IPS-18a (cell line): ENCODE measurements around the gene LFNG.

Experiments used
- H3K27ac ChIP-seq: one replicate; pipeline ENCODE4 v1.5.1; 2013; ENCODE audit warnings: low read length
- H3K27me3 ChIP-seq: one replicate; pipeline ENCODE4 v1.6.1; 2013; ENCODE audit warnings: mild to moderate bottlenecking, low read length; ENCODE audit not compliant: control insufficient read depth, insufficient read depth
- H3K36me3 ChIP-seq: one replicate; pipeline ENCODE4 v1.6.1; 2013; ENCODE audit warnings: low read depth, low read length; ENCODE audit not compliant: control insufficient read depth
- H3K4me1 ChIP-seq: one replicate; pipeline ENCODE4 v1.6.1; 2013; ENCODE audit warnings: low read depth, low read length; ENCODE audit not compliant: control insufficient read depth
- H3K4me3 ChIP-seq: one replicate; pipeline ENCODE4 v1.5.1; 2013; ENCODE audit warnings: low read length
- H3K9ac ChIP-seq: one replicate; pipeline ENCODE4 v1.6.1; 2013; ENCODE audit warnings: mild to moderate bottlenecking, low read length, moderate library complexity
- H3K9me3 ChIP-seq: one replicate; pipeline ENCODE4 v1.6.1; 2013; ENCODE audit warnings: low read depth, low read length; ENCODE audit not compliant: control insufficient read depth

LFNG gene

DNA sequence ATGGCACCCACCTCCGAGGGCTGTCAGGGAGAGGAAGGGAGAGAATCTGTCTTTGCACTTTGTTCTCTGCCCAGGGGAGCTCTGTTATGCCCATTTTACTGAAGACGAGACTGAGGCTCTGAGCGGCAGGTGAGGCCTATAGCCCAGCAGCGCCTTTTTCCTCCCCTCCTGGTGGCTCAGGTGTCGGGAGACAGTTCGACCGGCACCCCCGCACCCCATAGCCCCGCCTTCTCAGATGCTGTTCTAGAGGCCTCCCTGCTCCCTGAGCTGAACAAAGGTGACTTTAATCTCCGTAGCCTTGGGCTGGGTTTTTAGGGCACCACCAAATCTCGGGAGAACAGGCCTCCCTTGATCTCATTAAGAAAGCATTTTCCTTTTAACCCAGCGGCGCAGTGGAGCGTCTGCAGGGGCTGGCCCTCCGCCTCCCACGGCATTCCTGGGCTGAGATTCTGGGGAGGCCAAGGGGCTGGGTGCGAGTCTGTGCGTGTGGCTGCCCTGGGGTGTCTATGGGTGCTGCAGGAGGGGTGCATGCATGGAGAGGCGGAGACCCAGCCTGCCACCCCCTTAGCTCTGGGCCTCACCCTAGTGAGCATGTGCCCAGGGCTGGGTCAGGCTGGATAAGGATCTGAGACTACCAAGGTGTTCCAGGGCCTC is 3.3 kb downstream of the LFNG start:
- Histone ChIP-seq H3K9me3 (no peaks in the 10 kb centered on the region), H3K4me3 (peak overlapping the region; percentile 51), H3K27ac (no peak overlapping the region), H3K27me3 (peaks cover 31% of the 10 kb centered on the region), H3K9ac (peak overlapping the region; percentile 68), H3K36me3 (peaks cover 18% of the 10 kb centered on the region), H3K4me1 (peaks cover 47% of the 10 kb centered on the region)

DNA sequence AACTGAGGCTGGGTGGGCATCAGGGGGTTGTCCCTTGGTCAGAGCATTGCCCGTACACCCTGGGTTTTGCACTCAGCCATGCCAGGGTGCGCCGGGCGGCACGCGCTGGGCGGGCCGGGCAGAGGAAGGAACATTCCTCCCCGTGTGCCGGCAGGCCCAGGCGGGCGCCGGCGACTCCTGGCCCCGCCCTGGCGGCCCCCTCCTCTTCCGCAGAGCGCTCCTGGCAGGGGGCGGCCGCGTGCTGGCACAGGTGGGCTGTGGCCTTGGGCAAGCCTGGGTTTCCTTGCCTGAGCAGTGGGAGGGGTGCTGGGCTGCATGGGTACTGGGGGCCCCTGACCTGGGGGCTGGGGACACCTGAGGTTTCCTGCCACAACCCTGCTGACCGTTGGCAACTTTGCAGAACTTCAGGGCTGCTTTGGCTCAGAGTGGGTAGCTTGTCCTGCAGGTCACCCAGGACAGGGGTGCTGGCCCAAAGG is 3.9 kb downstream of the LFNG start:
- H3K4me3 ChIP-seq: peak overlapping the region; percentile 51
- H3K27me3 ChIP-seq: peaks cover 26% of the 10 kb centered on the region
- H3K9me3 ChIP-seq: no peaks in the 10 kb centered on the region
- H3K36me3 ChIP-seq: peaks cover 18% of the 10 kb centered on the region
- peaks cover 46% of the 10 kb centered on the region for H3K4me1 ChIP-seq
- H3K27ac ChIP-seq: peak overlapping the region; percentile 64
- peak overlapping the region; percentile 68 for H3K9ac ChIP-seq

DNA sequence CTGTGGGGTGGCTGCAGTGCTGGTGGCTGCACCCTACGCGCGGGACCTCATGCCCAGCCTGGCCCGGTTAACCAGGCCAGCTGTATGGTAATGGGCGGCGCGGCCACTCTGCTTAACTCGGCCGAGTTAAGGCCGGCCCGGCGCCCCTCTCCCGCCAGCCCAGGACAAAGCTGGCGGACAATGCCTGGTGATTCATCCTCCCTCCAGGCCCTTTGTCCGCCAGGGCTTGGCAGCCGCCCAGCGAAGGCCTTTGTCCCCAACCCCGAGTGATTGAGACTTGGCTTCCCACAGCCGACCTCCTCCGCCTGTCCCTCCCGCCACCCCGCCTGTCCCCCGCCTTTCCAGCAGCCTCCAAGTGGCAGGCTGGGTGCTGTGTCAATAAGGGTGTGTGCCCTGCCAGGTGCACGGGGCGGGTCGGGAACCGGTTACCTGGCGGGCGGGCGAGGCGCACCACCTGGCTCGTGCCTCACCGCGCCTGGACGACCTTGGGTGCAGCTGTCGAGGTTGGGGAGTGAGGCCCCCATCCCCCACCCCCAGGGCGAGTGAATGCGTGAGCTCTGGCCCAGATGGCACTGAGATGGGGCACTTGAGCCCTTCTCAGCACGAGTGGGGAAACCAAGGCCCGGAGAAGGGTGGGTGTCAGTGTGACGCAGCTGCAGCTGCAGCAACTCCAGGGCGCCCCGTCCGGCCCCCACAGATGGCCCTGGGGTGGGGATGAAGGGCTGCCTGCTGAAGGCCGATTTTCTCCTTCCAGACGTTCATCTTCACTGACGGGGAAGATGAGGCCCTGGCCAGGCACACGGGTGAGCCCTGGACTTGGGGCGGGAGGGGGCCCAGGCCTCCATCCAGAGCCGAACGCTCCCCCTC is 4.6 kb downstream of the LFNG start:
- Histone ChIP-seq H3K27me3 (peaks cover 19% of the 10 kb centered on the region), H3K4me3 (peak overlapping the region; percentile 51), H3K36me3 (peaks cover 18% of the 10 kb centered on the region), H3K4me1 (peaks cover 46% of the 10 kb centered on the region), H3K27ac (peak overlapping the region; percentile 64), H3K9ac (peak overlapping the region; percentile 68), H3K9me3 (no peaks in the 10 kb centered on the region)

DNA sequence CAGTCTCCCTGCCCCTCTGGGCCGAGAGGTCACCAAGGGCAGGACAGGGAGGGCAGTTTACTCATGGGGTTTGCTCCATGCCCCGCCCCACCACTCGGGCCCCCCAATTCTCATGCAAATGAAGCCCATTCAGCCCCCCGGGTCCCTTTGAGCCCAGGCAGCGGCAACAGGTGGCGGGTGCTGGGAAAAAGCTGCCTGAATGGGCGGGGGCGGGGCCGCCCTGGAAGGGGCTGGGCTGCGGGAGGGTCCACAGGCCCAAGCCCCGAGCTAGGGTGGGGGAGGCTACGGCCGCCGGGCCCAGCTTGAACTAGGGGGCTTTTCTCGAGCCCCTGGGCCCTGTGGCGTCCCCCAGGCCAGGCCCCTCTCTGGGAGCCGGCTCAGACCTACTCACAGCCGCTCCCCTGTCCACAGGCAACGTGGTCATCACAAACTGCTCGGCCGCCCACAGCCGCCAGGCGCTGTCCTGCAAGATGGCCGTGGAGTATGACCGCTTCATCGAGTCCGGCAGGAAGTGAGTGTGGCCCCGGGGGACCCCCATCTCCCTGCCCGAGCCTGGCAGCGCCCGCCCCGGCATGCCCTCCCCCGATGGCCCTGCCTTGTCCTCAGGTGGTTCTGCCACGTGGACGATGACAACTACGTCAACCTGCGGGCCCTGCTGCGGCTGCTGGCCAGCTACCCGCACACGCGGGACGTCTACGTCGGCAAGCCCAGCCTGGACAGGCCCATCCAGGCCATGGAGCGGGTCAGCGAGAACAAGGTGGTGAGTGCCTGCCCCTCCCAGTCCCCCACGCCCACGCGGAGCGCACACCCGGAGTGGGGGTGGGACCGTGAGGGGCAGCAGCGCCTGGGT is 5.5 kb downstream of the LFNG start:
- H3K27me3 ChIP-seq: peaks cover 19% of the 10 kb centered on the region
- peaks cover 46% of the 10 kb centered on the region for H3K4me1 ChIP-seq
- H3K27ac ChIP-seq: no peak overlapping the region
- peaks cover 18% of the 10 kb centered on the region for H3K36me3 ChIP-seq
- peak overlapping the region; percentile 2 for H3K9ac ChIP-seq
- H3K9me3 ChIP-seq: no peaks in the 10 kb centered on the region
- peak overlapping the region; percentile 51 for H3K4me3 ChIP-seq

DNA sequence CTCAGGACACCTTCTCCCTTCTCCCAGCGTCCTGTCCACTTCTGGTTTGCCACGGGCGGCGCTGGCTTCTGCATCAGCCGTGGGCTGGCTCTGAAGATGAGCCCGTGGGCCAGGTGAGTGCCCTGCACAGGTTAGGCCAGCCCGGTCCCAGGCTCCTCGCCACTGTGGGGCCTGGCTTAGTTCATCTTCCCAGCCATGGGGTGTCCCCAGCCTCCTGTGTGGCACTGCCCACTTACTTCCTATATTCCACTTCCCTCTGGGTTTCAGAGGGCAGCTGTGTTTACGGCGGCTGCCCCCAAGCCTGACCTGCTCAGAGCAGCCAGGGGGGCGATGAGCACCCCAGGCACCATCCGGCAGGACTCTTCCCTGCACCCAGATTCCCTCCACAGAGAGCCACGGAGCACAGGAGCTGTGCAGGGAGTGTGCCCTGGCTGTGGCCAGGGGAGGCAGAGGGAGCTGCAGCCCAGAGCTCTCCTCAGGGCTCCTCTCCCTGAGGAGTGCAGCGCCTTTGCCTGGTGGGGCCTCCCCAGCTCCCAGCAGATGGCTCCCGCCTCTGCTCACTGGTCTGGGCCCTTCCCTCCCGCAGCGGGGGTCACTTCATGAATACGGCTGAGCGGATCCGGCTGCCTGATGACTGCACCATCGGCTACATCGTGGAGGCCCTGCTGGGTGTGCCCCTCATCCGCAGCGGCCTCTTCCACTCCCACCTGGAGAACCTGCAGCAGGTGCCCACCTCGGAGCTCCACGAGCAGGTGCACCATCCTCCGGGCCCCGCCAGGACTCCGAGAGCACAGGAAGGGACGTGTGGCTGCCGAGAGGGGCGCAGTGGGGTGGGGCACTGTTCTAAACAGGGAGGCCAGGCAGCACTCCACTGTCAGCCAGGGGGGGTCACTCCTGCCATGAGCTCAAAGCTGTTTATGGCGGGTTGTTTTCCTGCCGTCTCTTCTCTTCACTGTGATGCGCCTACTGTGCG is 6.4 kb downstream of the LFNG start:
- Histone ChIP-seq H3K4me3 (no peak overlapping the region), H3K9me3 (no peaks in the 10 kb centered on the region), H3K4me1 (peaks cover 46% of the 10 kb centered on the region), H3K9ac (no peak overlapping the region), H3K27ac (no peak overlapping the region), H3K27me3 (peaks cover 10% of the 10 kb centered on the region), H3K36me3 (peaks cover 18% of the 10 kb centered on the region)

DNA sequence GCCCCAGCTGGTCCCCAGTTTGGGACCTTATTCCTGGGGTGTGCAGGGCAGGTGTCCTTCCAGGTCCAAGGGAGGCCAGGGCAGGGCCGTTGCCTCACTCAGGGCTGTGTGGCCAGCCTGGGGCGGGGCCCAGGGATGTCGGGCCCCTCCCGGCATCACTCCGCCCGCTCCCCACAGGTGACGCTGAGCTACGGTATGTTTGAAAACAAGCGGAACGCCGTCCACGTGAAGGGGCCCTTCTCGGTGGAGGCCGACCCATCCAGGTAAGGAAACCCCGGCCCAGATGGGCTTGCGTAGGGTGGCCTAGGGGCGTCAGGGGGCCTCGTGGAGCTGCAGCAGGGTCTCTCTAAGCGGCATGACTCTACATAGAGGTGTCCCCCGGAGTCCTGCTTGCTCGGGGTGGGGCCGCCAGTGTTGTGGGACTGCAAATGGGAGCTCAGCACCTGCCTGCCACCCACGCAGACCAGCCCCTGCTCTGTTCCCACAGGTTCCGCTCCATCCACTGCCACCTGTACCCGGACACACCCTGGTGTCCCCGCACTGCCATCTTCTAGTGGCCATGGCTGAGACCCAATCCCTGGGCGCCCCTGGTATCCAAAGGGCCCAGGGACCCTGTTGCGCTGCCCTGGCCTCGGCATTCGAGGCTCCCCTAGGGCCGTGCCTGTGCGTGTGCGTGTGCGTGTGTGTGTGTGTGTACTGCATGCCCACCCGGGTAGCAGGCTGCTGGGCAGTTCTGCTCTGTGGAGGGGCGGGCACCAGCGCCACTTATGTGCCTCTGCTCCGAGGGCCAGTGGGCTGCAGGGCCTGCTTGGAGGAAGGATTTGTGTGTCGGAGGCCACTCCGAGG is 7.3 kb downstream of the LFNG start:
- H3K4me1 ChIP-seq: peaks cover 41% of the 10 kb centered on the region
- no peaks in the 10 kb centered on the region for H3K9me3 ChIP-seq
- H3K27ac ChIP-seq: no peak overlapping the region
- H3K27me3 ChIP-seq: peaks cover 4% of the 10 kb centered on the region
- H3K4me3 ChIP-seq: no peak overlapping the region
- H3K9ac ChIP-seq: no peak overlapping the region
- H3K36me3 ChIP-seq: peaks cover 18% of the 10 kb centered on the region

DNA sequence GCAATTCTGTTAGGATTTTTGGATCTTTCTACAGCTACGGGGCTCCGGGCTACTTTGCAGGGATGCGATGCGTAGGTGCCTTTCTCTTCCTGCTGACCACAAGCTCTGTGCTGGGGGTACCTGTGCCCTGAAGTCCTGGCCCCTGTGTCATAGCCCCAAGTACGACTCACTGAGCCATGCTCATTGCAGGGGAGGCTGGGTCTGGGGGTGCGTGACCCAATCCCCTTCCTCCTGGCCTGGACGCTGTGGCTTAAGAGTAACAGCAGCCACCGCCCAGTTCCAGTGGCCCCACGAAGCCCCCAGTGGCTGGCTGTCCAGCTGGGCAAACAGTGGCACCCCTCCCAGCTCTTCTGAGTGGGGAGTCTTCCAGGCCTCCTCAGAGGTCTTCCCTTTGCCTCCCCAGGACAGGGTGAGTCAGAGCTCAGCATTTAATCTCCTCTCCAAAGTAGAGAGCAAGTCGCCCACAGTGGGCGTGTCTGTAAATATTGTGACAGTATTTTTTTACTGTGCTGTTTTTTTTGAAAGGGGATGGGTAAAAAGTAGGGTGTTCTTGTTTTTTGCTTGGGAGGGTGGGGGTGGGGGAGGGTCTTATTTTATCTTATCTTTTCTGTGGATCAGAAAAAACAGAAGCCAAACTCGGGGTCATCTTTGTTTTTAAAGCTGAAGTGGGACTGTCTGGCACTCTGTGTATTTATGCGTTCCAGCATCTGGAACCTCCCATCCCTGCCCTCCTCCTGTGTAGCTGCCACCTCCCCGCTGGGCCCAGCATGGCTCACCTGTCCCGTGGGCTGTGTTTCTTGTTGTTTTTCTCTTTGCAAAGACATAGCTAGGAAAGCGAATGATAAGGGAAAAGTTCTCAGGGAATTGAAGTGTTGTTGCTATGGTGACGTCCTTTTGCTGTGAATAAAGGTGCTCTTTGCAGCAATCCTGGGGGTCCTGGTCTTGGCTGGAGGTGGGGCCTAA is 8.2 kb downstream of the LFNG start:
- Histone ChIP-seq H3K4me1 (peaks cover 35% of the 10 kb centered on the region), H3K27ac (no peak overlapping the region)

DNA sequence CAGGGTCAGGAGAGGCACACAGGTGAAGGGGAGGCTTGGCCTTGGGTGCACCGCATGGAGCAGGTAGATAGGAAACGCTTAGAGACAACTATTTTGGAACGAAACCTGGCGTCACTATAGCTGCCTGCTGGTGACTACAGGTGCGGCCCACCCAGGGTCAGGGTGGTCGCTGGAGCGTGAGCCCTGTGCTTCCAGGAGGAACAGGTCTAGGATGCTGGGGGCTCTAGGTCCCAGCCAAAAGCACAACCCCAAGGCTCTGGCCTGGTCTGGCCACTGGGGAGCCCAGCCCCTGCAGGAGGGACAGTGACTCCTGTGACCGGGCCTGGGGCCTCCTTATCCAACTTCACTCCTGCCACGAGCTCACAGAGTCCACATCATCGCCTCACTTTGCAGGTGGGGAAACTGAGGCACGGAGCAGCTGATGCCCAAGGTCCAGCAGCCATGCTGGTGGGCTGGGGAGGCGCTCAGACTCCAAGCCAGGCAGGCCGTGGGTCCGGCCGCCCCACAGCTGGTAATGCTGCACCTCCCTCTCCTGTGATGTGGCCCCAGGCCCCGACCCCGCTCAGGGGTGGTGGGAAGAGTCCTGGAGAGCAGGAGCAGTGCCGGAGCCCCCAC is 9.0 kb downstream of the LFNG start:
- Histone ChIP-seq H3K9ac (no peak overlapping the region), H3K4me1 (peaks cover 27% of the 10 kb centered on the region), H3K36me3 (peaks cover 18% of the 10 kb centered on the region)

More for the DNA sequence above, 8.2 kb downstream of the LFNG start:
- H3K9ac ChIP-seq: no peak overlapping the region
- no peaks in the 10 kb centered on the region for H3K27me3 ChIP-seq
- H3K9me3 ChIP-seq: no peaks in the 10 kb centered on the region
- no peak overlapping the region for H3K4me3 ChIP-seq
- peaks cover 18% of the 10 kb centered on the region for H3K36me3 ChIP-seq

More for the DNA sequence above, 9.0 kb downstream of the LFNG start:
- Histone ChIP-seq H3K27me3 (no peaks in the 10 kb centered on the region), H3K27ac (no peak overlapping the region), H3K4me3 (no peak overlapping the region), H3K9me3 (no peaks in the 10 kb centered on the region)
